ENCODE data around the gene CDKAL1.

Gene CDKAL1

DNA sequence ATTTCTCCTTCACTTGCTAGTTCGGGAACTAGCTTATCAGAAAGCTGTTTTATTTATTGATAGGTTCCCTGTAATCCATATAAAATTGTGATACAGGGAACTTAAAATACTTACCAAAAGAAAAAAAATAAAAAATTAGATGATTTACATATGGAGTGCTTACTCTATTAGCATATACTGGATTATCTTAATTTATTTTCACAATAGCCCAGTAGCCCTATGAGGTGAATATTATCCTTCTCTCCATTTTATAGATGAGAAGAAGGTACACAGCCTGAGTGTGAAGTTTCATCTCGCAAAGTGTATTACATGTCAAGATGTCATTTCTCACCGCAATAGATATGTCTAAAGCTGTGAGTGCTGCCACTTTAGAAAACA, 463.5 kb downstream of the CDKAL1 start:
- no peak for DNase-seq

DNA sequence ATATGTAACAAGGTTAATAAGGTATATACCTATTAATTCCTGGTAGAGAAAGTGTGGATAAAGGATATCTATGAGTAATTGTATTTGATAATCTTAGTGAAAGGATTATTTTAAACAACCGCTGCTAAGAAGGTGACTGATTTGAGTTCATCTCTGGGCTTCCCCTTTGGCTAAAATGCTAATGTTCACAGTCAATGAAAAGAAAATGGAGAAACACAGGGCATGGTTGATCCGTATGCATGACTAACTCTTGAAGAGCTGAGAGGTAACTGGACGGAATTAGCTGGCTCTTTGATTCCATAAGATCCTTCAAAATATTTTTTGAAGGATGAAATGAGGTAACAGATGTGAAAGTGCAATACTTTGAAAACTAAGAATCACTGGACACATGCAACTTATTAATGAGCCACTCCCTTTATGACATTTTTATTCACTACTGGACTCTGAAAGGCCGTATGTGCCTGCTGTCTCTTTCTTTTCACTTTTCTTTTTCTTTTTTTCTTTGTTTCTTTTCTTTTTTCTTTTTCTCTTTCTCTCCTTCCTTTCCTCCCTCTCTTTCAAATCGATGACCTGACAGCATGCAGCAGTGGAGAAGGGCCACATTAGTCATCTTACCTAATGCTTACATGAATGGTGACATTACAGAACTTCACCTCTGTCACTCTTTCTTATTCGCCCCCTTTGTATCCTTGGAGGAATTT, 464.6 kb downstream of the CDKAL1 start:
- DNase-seq, result no peak

DNA sequence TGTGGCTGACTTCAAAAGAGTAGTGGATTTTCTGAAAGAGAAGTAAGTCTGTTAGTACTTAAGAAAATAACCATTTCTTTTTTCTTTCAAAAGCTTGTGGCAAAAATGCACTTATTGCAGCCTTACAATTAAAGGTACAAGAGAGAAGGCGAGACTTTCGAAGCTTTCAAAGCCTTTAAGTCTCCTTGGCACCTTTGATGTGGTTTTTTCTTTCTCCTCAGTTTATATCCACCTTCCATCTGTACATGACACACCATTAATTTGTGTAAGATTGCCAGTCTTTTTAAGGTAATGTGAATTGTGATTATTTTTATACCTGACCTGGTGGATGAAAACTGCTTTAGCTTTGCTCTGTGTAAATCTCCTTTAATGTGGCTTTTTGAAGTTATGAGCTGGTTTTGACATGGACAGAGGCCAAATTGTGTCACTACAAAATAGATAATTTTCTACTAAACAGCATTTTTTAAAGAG, 466.1 kb downstream of the CDKAL1 start:
- no peak for DNase-seq

DNA sequence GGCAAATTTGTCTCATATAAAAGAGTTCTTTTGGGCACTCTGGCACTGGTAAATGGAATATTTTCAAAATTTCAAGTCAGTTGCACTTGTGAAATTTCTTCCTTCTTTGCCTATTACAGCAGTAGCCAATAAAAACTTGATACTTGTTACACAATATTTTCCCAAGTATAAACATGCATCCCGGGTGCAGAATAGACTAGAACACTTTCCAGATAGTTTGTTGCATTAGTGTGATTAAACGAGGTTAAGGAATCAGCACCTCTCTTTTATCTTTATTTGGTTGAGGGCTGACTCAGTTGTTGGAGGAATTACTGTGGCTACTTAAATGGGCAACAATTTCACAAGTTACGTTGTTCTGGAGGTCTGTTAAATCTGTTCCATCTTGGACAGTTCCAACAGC, 467.5 kb downstream of the CDKAL1 start:
- DNase-seq, result no peak

DNA sequence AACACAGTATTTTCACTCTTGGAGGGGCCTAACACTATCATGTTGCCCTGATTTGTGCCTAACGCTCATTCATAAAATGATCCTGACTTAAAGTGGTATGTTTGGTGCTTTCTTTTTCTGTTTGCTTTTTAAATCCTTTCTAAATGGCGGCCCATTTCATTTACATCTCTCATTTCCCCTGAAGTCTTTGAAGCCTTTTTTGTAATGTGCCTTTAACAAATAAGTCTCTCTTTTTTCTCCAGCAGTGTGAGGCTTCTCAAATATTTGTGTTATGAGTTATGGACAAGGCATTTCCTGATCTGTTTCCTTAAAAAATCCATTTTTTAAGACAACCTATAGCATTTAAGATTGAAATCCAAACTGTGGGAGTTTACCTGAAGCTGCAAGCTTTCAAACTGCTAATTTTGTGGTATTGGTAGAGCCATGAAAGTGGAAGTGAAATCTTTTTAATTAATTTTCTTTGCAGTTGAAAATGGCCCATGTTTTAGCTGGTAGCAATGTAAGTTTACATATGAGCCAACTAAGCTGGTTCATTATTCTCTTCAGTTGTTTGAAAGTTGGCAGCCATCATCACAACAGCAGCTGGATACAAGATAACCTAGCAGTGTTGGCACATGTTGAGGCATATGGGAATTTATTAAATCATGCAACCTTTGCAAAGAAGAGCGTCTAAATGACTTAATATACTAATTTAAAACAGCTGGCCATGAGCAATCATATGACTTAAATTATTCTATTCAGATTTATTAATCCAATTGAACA, 469.7 kb downstream of the CDKAL1 start:
- no peak for DNase-seq

DNA sequence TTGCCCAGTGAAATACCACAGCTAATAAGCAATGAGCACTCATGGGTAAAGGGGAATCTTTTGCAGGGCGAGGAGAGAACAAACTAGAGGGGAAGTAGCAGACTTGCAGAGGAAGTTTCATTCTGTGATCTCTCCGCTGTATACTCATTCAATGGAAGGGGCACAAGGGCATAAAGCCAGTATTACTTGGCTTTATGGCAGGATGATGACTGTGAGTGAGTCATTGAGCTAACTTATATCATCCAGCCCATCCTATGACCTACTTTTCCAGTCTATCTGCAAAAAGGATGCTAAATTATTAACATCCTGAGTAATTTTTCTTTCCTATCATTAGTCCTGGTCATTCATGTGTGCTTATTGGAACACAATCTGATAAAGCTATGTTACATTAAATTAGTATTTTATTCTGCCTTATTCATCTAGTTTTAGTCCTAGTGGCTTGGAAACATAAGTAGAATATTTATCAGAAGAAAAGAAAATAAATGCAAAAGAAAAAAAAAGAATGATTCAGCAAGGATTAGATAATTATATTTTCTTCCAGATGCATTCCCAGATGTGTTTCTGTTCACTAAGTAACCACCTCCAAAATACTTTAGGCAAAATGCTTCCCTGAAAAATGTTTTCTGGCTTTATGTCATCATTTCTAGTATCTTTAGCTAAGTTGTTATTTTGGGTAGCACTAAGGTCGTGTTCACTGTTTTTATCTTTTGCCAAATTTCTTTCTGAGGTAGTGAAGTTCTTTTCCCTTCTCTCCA, 471.7 kb downstream of the CDKAL1 start:
- DNase-seq, result no peak

DNA sequence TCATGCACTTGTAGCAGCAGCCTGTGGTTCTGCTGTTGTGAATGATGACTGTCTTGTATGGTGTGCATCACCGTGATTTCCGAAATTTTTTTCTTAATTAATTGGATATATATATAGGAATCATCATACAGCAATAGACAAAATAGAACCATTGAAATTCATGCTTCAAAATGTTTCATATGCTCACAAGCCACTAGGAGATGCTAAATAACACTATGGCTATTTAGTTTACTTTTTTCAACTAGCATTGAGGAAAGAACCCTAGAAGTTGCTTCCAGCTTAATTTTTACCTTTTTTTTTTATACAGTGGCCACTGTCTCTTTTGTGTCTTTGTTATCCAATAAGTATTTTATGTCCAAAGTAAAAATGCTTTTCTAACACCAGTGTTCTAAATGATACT, 485.4 kb downstream of the CDKAL1 start:
- no peak for DNase-seq

DNA sequence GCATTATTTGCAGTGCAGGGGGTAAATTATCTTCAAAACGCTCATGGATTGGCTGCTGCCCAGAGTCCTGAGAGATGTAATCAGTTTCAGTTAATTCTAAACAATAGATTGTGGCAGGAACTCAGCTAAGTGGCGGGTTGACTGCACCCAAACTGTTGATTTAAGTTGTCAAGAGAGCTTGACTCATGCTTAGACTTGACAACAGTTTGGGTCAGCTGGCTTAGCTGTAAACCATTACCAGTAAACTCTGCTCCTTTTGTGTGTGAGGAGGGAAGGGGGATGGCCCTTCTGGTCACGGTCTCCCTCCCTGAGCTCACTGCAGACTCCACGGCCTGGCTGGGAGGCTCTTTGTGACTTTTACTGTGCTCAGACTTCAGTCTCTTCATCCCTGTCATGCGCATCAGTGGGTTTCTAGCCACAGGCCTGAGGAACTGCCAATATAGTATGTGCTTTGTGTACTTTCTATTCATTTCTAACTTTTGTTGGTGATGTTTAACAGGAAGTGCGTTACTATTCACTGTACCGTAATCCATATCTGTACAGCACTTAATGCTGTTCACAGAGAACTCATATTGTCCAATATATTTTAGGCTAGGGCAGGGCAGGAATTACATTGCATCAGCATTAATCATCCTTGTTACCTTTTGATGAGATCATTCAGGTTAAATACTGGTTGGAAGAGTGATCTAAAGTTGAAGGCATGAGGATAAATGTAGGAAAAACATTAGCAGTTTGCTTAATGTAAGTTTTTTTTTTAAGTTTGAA, 488.3 kb downstream of the CDKAL1 start:
- no peak for DNase-seq

DNA sequence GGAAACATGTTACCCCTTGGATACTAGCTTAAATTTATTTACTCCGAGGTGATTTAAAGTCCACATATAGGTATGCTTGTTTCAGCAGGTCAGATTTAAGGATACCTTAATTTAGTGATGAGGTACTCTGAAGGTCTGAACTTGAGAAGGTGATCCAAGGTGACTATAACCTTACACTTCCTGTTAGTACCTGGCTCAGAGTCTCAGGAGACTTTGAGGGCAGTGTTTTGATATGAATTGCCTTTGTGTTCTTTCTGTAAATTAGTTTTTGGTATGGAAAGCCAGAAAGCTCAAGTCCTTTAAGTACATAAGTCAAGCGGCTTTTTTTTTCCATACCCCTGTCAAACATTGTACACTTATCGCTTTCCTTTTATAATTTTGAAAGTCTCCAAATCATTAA, 489.0 kb downstream of the CDKAL1 start:
- no peak for DNase-seq

DNA sequence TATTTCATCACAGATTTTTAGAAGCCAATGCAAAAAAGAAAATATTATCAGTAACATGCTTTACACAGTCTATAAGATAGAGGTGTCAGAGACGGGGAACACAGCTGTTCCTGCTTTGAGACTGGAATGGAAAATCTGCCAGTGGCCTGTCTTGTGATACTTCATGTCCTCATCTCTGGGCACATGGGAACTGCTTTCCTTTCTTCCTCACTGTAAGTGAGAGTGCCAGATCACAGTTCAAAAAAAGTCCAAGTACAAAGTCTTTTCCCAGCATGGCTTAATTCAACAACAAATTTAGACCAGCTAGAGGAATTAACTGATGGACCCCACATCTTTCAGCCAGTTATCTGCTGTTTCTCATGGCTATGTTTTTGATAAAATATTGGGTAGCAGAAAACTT, 490.4 kb downstream of the CDKAL1 start:
- DNase-seq, result no peak

DNA sequence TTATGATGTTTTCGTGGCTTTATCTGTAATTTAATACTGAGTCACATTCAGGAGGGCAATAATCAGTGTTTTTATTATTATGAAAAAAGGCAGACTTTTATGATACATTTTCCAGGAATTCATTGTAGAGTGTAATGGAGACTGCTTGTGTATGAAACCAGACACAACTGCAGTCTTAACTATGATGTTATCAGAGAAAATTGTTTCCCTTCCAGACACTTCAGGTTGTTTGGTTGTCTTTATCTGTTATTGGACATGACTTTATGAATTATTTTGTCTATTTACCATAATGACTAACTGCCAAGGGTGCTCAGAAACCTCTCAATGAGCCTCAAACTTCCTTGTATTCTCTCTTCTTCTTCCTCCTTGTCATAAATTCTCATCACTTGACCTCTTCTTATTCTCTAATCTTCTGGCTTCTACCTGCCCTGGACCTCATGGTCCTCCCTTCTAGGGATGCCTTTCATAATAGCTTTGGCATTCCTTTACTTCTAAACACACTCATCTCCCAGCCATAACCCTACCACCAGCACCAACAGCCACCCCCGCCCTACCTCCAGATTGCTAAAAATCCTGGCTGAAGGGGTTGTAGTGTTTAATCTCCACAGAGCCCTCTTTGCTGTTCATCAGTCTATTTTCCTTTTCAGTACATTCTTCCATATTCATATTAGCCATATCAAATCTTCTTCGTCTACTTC, 492.5 kb downstream of the CDKAL1 start:
- no peak for DNase-seq

DNA sequence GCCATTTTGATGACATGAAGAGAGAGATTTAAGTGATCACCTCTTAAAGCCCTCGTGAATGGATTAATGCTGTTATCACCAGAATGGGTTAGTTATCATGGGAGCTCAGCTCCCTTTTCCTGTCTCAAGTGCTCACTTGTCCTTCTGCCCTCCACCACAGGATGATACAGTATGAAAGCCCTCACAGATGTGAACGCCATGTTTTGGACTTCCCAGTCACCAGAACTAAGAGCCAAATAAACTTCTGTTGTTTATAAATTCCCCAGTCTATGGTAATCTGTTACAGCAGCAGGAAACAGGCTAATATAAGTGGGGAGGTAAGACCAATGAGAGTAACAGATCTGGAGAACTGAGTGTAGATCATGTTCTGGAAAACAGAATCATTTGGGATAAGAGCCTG, 493.2 kb downstream of the CDKAL1 start:
- no peak for DNase-seq

DNA sequence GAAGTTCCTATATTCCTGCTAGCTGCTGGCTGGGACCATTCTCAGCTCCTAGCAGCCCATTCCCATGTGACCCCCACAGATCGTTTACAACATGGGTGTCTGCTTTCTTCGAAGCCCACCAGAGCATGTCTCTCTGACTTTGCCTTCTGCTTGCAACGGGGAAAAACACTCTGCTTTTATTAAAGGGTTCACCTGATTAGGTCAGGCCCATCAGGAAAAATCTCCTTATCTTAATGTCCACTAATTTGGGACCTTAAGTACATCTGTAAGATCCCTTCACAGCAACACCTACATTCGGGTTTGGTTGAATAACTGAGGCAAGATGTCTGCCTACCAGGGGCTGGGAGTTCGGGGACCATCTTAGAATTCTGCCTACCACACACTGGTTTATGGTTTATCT, 496.9 kb downstream of the CDKAL1 start:
- DNase-seq, result no peak

DNA sequence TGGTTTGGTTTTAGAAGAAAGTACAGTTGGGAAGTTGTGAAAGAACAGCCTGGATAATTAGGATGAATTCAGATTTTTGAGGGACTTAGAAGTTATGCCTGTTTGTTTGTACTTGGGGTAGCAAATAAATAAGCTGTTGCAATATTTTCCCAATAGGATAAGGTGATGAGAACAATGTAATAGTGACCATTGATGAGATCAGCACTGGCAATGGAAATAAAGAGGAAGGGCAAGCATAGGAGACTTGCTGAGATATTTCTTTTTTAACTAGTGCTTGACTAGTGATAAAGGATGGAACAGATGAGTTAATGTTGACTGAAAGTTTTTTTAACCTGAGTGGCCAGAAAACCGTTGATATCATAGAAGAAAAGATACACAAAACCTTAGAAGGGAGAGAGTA, 498.8 kb downstream of the CDKAL1 start:
- DNase-seq, result no peak

DNA sequence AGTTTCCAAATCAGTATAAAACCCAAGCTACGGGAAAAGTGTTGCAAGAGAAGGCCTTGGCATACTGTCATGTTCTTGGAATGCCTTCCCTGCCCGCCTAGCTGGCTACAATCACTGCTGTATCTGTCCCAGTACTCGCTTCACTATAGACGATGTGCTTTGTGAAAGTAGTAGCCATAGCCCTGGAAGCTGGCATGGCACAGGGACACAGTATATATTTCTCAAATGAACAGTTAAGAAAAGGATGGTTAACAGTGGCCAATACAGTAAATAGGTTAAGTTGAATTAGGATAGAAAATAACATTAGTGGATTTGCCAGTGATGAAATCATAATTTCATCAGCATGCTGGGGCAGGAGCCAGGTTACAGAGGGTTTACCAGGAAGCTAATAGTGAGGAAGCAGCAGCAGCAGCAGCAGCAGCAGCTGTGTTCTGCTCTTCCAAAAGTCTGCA, 499.3 kb downstream of the CDKAL1 start:
- no peak for DNase-seq

DNA sequence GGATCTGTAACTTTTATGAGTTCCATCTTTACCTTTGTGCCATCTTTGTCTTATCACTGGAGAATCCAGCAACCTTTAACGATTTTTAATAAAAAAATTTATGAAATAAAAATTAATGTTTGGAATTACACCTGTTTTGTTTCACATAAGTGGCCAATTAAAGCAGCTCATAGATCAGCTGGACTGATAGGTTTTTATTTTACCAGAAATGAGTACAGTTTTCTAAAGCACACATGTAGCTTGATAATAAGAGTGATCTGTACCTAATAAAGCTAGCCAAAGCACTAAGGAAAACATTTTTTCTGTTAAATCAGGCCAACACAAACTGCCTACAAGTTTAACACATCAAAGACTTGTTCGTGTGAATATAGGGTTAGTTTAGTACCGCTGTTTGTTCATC, 500.1 kb downstream of the CDKAL1 start:
- no peak for DNase-seq

DNA sequence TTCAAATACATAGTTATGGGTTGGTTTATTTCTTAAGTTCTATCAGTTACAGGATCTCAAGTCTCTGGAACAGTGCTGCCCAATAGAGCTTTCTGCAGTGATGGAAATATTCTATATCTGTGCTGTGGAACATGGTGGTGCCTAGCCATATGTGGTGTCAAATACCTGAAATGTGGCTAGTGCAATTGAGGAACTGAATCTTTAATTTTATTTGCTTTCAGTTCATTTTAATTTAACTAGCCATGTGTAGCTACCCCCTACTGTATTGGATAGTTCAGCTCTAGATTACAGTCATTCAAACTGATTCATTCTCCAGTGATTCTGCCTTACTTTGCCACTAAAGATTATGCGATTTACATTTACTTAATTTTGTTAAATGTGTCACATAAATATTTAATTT, 503.2 kb downstream of the CDKAL1 start:
- DNase-seq, result no peak

DNA sequence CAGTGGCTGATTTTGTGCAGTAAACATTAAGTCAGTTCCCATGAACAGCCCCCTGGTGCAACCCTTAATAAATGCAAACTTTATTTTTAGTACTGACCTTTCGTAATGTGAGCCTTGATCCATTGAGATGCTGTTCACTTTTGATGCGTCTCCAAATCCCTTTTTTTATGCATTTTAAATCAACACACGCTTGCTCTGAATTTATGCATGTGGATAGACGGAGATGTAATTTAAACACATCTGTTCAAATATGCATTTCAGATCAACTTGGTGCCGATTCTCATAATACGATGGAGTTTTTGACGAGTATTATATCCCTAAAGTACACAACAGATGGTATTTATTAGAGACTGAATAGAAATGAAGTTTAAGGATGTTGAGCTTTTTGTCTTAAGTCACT, 505.7 kb downstream of the CDKAL1 start:
- DNase-seq, result no peak

DNA sequence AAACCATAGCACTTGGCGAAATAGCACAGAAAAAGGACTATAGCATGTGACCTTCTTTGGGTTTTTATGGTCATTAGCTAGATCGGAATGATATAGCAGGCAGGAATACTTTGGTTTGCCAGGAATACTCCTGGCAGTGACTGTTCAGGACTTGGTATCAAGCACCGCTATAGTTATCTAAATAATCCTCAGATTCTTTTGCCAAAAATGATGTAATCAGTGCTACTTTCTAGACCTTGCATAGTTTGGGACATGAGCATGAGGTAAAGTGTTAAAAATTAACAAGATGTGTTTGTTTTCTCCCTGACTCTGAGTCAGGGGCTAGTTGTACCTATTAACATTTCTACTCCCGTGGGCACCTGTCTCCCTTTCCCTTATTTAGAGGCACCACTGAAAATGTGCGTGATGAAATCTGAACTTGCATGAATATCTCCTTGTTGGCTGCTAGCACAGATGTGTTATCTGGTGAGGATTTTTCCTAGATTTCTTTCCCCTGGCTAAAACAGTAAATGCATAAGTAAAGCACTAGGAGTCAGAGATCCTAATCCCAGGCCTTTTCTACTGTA, 511.0 kb downstream of the CDKAL1 start:
- DNase-seq, result no peak

DNA sequence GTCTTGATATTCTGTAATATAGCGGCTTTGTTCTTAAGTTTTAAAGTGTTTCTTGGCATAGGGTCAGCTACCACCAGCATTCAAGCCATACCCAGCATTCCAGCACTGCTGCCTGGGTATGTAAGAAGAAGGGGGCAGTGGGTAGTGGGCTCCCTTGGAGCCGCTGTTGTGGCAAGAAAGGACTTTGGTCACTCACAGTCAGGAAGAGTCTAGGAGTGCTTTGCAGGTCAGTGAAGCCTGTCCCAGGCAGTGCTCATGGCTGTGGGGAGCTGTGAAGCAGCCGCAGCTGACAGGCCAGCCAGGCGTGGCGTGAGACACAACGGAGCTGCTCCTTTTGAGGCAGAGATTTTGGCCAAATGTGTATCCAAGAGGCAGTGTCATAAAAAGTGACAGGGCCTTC, 512.0 kb downstream of the CDKAL1 start:
- DNase-seq, result no peak

DNA sequence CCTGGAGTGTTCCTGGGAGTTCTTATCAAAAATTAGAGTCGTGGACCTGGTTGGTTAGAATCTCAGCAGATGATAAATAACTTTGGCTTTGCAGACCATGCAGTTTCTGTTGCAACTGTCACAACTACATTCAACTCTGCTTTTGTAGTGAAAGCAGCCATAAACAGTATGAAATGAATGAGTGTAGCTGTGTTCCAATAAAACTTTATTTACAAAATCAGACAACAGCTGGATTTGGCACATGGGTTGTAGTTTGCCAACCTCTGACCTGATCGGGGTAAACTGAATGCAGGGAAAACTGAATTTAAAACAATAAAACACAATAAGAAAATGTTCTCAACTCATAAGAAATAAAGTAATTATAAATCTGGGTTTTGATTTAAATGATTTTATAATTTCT, 513.8 kb downstream of the CDKAL1 start:
- no peak for DNase-seq

DNA sequence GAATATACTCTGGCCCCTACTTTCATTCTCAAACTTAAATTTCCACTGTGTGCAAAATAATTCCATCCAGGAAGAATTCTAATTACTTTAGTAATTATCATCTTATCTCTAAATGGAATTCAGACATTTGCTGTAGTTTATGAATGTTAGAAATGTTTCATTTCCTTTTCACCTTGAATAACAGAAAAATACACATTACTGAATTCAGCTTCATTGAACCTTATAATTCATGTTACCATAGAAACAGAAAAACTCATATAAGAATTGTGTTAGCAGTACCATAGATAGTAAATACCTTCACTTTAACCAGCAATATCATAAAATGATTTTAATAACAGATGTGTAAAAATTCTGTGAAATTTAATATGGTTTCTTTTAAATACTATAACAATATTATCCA, 514.9 kb downstream of the CDKAL1 start:
- no peak for DNase-seq

All from activated CD4-positive, alpha-beta T cell treated with anti-CD3 and anti-CD28 coated beads, Interleukin-2, amount 50 U/mL, for 4 hours (primary cell).